Measurements from ENCODE around the gene EIF3K. TPM values are rescaled to one million over a fixed set of nuclear protein-coding genes. Genes with fewer than 3 reads are reported as not detected.
A peak's percentile ranks its signal among the peaks of the same experiment; 100 is the strongest.

EIF3K gene
- total RNA-seq, 1 donor from 2014 or later = 318 TPM

DNA sequence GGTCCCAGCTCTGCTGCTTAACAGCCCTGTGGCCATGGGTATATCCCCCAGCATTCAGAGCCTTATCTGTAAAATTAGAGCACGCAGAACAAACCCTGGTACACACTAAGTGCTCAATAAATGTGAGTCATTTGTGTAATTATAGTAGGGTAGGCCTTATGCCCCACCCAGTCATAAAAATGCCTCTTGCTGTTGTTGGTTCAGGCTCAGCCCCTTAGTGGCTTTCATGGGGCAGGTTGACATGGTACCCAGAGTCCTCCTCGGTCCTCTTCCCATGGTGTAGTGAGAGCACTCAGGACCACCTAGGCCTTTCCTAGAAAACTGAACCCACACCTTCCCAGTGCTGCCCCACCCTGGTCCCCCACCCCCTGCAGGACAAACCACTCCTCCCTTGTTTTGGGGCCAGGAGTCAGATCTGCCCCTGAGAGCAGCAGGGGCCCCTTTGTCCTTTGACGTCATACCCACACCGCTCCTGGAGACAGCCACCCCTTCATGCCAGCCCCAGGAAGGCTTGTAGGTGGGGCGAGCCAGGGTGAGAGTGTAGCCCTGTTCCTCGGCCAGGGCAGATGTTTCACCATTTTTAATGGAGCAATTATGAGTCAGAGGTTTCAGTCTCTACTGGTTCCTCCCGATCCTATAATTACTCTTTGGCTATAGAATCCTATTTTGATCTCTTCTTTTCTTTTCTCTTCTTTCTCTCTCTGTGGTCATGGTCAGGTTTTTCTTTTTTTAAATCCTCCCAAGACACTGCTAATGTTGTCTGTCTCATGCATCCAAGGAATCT lies 65.3 kb downstream of the EIF3K start:
- peak; percentile 44 to 74 for DNase-seq (ENCODE audit: low read depth in 2 of 2)

GRCh38 chr19:38684862-38685665 lies 66.1 kb downstream of the EIF3K start:
- DNase-seq (ENCODE audit: low read depth in 2 of 2) = no peak

- peak; percentile 62 to 92 for DNase-seq (ENCODE audit: low read depth in 2 of 2)
These were observed 66.9 kb downstream of the EIF3K start for GRCh38 chr19:38685666-38686529.

- no peak for DNase-seq (ENCODE audit: low read depth in 2 of 2)
These were observed 67.5 kb downstream of the EIF3K start for GRCh38 chr19:38686530-38686888.

Other genes starting within 250 kb of the EIF3K start
- gene PSMD8, start 244.6 kb upstream of the EIF3K start, total RNA-seq = 178 and 202 TPM in 2 replicates
- 0.22 TPM in 1 of 2 replicates, not detected in the other for gene GGN, start 231.2 kb upstream of the EIF3K start, total RNA-seq
- under 0.01 and 0.87 TPM in 2 replicates for gene SPRED3, start 230.5 kb upstream of the EIF3K start, total RNA-seq
- 4.0 and 4.8 TPM in 2 replicates for gene FAM98C, start 216.1 kb upstream of the EIF3K start, total RNA-seq
- gene RASGRP4, start 193.0 kb upstream of the EIF3K start, total RNA-seq = not detected in 2 replicates
- not detected in 2 replicates for gene RYR1, start 185.5 kb upstream of the EIF3K start, total RNA-seq
- not detected in 2 replicates for gene MAP4K1, start 1.2 kb upstream of the EIF3K start, total RNA-seq
- 131 and 136 TPM in 2 replicates for gene ACTN4, start 28.5 kb downstream of the EIF3K start, total RNA-seq
- gene CAPN12, start 125.3 kb downstream of the EIF3K start, total RNA-seq = under 0.01 TPM in 2 replicates
- gene LGALS7, start 154.3 kb downstream of the EIF3K start, total RNA-seq = not detected in 2 replicates
- not detected in 2 replicates for gene LGALS7B, start 170.0 kb downstream of the EIF3K start, total RNA-seq
- gene LGALS4, start 193.8 kb downstream of the EIF3K start, total RNA-seq = not detected in 2 replicates
- gene ECH1, start 212.6 kb downstream of the EIF3K start, total RNA-seq = 49.0 and 49.7 TPM in 2 replicates
- gene HNRNPL, start 230.8 kb downstream of the EIF3K start, total RNA-seq = 204 and 211 TPM in 2 replicates